Measurements from ENCODE around the gene LPAR3. TPM values are rescaled to one million over a fixed set of nuclear protein-coding genes. Genes with fewer than 3 reads are reported as not detected.

Gene LPAR3
- total RNA-seq, 1 experiment from 2014 or later: 9.8 TPM

DNA sequence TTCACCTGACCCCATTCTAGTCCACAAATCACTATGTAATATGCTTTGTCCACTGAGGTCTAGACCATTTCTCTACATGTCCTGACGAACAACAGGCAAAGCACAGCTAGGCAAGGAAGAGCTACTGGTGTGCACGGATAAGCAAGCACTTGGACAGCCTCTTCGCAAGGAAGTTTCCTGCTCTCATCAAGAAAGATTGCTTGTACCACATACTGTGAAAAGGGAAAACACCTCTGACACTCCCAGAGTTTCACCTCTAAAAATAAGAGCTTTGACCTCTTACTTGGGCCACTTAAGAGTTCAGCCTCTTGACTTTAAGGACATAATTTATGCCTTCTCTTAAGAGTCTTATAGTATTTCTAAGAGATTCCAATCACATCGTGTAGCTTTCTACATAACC, 36.0 kb upstream of the LPAR3 start:
- no peak overlapping the region for H3K4me3 ChIP-seq (ENCODE audit: low read length)
- H3K79me2 ChIP-seq (ENCODE audit: low read length): no peaks in the 10 kb centered on the region
- peaks cover 12% of the 10 kb centered on the region for H3K4me1 ChIP-seq (ENCODE audit: insufficient read depth, low read length)
- H4K20me1 ChIP-seq (ENCODE audit: low read length): no peaks in the 10 kb centered on the region
- no peaks in the 10 kb centered on the region for H3K36me3 ChIP-seq (ENCODE audit: low read depth, low read length)
- DNase-seq (no peak), ATAC-seq (no peak)
- intact Hi-C loops (cut with micrococcal nuclease): no loop called here
- TSS peak; percentile 22 for BruUV-seq (replicated peaks)
- no peak overlapping the region for H2AFZ ChIP-seq (ENCODE audit: low read length)
- H3K9ac ChIP-seq (ENCODE audit: low read length): 0 out of 2 replicates have a peak overlapping the region, but pooled peaks have one; percentile 10
- no peaks in the 10 kb centered on the region for H3K9me3 ChIP-seq (ENCODE audit: low read length)
- TF ChIP-seq EZH2phosphoT487 (IDR thresholded peaks at IDR 0.05; ENCODE audit: borderline replicate concordance, low read length) (no peak), EZH2 (IDR thresholded peaks at IDR 0.05; ENCODE audit: low read length, unreplicated experiment) (no peak)
- TF ChIP-seq, protein P1, sequence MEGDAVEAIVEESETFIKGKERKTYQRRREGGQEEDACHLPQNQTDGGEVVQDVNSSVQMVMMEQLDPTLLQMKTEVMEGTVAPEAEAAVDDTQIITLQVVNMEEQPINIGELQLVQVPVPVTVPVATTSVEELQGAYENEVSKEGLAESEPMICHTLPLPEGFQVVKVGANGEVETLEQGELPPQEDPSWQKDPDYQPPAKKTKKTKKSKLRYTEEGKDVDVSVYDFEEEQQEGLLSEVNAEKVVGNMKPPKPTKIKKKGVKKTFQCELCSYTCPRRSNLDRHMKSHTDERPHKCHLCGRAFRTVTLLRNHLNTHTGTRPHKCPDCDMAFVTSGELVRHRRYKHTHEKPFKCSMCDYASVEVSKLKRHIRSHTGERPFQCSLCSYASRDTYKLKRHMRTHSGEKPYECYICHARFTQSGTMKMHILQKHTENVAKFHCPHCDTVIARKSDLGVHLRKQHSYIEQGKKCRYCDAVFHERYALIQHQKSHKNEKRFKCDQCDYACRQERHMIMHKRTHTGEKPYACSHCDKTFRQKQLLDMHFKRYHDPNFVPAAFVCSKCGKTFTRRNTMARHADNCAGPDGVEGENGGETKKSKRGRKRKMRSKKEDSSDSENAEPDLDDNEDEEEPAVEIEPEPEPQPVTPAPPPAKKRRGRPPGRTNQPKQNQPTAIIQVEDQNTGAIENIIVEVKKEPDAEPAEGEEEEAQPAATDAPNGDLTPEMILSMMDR (conservative IDR thresholded peaks at IDR 0.05; ENCODE audit: low read depth, low read length): no peak
- no peaks in the 10 kb centered on the region for H3K9me2 ChIP-seq (replicated peaks; ENCODE audit: low read length)
- CTCF ChIA-PET: no interaction called here
- no peak overlapping the region for H3K4me2 ChIP-seq (ENCODE audit: low read length)
- peak overlapping the region; percentile 52 for H3K27ac ChIP-seq (ENCODE audit: low read length)
- no peaks in the 10 kb centered on the region for H3K27me3 ChIP-seq (ENCODE audit: low read length)
- POLR2A ChIA-PET (ENCODE audit: unreplicated experiment): no interaction called here
- H3F3A ChIP-seq (ENCODE audit: low read length, unreplicated experiment): no peaks in the 10 kb centered on the region

DNA sequence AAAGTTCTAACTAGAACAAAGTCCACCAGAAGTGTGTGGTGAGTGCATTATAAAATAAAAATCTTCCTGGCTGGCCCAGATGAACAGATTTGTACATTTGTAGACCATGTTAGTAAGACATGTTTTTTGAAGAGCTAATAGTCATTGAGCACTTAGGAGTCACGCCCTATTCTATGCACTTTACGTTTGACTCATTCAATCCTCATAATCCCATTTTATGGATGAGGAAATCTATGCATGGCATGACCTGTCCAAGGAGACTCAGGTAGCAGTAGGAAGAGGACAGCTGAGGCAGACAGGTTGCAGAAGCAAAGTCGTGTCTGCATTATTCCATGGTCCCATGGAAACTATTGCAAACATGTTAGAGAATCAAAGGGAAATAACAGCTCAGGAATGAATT, 30.3 kb upstream of the LPAR3 start:
- no peaks in the 10 kb centered on the region for H3K79me2 ChIP-seq (ENCODE audit: low read length)
- H3K36me3 ChIP-seq (ENCODE audit: low read depth, low read length): no peaks in the 10 kb centered on the region
- intact Hi-C loops (cut with micrococcal nuclease): no loop called here
- DNase-seq: no peak
- H3K4me3 ChIP-seq (ENCODE audit: low read length): no peak overlapping the region
- H3K27me3 ChIP-seq (ENCODE audit: low read length): no peaks in the 10 kb centered on the region
- no peaks in the 10 kb centered on the region for H4K20me1 ChIP-seq (ENCODE audit: low read length)
- H3K4me1 ChIP-seq (ENCODE audit: insufficient read depth, low read length): no peaks in the 10 kb centered on the region
- no peaks in the 10 kb centered on the region for H3K9me2 ChIP-seq (replicated peaks; ENCODE audit: low read length)
- TF ChIP-seq, protein P1 (conservative IDR thresholded peaks at IDR 0.05; ENCODE audit: low read depth, low read length): no peak
- TF ChIP-seq EZH2phosphoT487 (IDR thresholded peaks at IDR 0.05; ENCODE audit: borderline replicate concordance, low read length): no peak
- TF ChIP-seq EZH2 (IDR thresholded peaks at IDR 0.05; ENCODE audit: low read length, unreplicated experiment): no peak
- BruUV-seq (replicated peaks): no TSS peak
- no peaks in the 10 kb centered on the region for H3F3A ChIP-seq (ENCODE audit: low read length, unreplicated experiment)
- no peak for ATAC-seq
- H3K9ac ChIP-seq (ENCODE audit: low read length): no peak overlapping the region
- H3K4me2 ChIP-seq (ENCODE audit: low read length): no peak overlapping the region
- POLR2A ChIA-PET (ENCODE audit: unreplicated experiment): no interaction called here
- no peak overlapping the region for H2AFZ ChIP-seq (ENCODE audit: low read length)
- no peak overlapping the region for H3K27ac ChIP-seq (ENCODE audit: low read length)
- CTCF ChIA-PET: no interaction called here
- H3K9me3 ChIP-seq (ENCODE audit: low read length): no peaks in the 10 kb centered on the region

DNA sequence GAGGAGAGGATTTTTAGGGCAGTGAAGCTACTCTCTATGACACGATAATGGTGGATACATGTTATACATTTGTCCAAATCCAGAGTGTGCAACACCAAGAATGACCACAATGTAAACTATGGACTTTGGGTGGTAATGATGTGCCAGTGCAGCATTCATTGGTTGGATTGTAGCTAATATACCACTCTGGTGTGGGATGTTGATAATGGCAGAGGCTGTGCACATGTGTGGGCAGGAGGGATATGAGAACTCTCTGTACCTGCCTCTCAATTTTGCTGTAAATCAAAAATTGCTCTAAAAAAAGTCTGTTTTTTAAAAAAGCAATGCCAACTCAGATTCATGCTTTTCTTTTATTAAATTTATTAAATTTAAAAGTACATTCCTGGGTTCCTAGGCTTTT, 27.2 kb upstream of the LPAR3 start:
- no peak for ATAC-seq
- H3K4me1 ChIP-seq (ENCODE audit: insufficient read depth, low read length): no peaks in the 10 kb centered on the region

More for the DNA sequence above, 27.2 kb upstream of the LPAR3 start:
- intact Hi-C loops (cut with micrococcal nuclease): no loop called here
- ChIA-PET CTCF (no interaction called here), POLR2A (ENCODE audit: unreplicated experiment) (no interaction called here)
- Histone ChIP-seq H3K79me2 (ENCODE audit: low read length) (no peaks in the 10 kb centered on the region), H3K4me2 (ENCODE audit: low read length) (no peak overlapping the region), H3K27ac (ENCODE audit: low read length) (no peak overlapping the region), H3K4me3 (ENCODE audit: low read length) (no peak overlapping the region), H4K20me1 (ENCODE audit: low read length) (no peaks in the 10 kb centered on the region), H3K9me3 (ENCODE audit: low read length) (no peaks in the 10 kb centered on the region), H3K36me3 (ENCODE audit: low read depth, low read length) (no peaks in the 10 kb centered on the region), H3K27me3 (ENCODE audit: low read length) (no peaks in the 10 kb centered on the region), H3F3A (ENCODE audit: low read length, unreplicated experiment) (no peaks in the 10 kb centered on the region), H3K9me2 (replicated peaks; ENCODE audit: low read length) (no peaks in the 10 kb centered on the region), H2AFZ (ENCODE audit: low read length) (no peak overlapping the region), H3K9ac (ENCODE audit: low read length) (no peak overlapping the region)
- DNase-seq: no peak
- TF ChIP-seq EZH2 (IDR thresholded peaks at IDR 0.05; ENCODE audit: low read length, unreplicated experiment) (no peak), EZH2phosphoT487 (IDR thresholded peaks at IDR 0.05; ENCODE audit: borderline replicate concordance, low read length) (no peak)
- TF ChIP-seq, protein P1 (conservative IDR thresholded peaks at IDR 0.05; ENCODE audit: low read depth, low read length): no peak
- BruUV-seq (replicated peaks): no TSS peak

All from PC-3 (cell line).